Neural cell (in vitro differentiated cells): Measurements from ENCODE around the gene GAB2.

Experiments
- EP300 ChIP-seq: fragments of 450-650 bp; conservative IDR thresholded peaks from 2 replicates; pipeline ENCODE4 v1.6.1; 2014; ENCODE audit warnings: antibody characterized with exemption, mild to moderate bottlenecking, moderate library complexity; ENCODE audit not compliant: poor library complexity, severe bottlenecking
- EZH2 ChIP-seq: fragments of 200-600, 300-800 bp; shearing (Covaris generic), sonication (generic); IDR thresholded peaks from 2 replicates; pipeline ENCODE4 v1.6.1; 2014; ENCODE audit warnings: antibody characterized with exemption, low read length, borderline replicate concordance, mild to moderate bottlenecking; ENCODE audit not compliant: insufficient read depth, poor library complexity, severe bottlenecking
- RAD21 ChIP-seq: fragments of 450-650 bp; conservative IDR thresholded peaks from 2 replicates; pipeline ENCODE4 v1.6.1; 2014; ENCODE audit warnings: antibody characterized with exemption, mild to moderate bottlenecking, moderate library complexity
- SMC3 ChIP-seq: fragments of 450-650 bp; conservative IDR thresholded peaks from 2 replicates; pipeline ENCODE4 v1.6.1; 2014; ENCODE audit warnings: antibody characterized with exemption, mild to moderate bottlenecking, moderate library complexity; ENCODE audit not compliant: poor library complexity
- TAF1 ChIP-seq: IDR thresholded peaks from 2 replicates; pipeline ENCODE4 v1.6.1; 2012; ENCODE audit warnings: low read depth
- TF ChIP-seq, protein P1 (sequence below): fragments of 450-650 bp; IDR thresholded peaks from 2 replicates; pipeline ENCODE4 v1.5.1; 2014; ENCODE audit warnings: antibody characterized with exemption, mild to moderate bottlenecking, moderate library complexity; ENCODE audit not compliant: poor library complexity, severe bottlenecking

DNA sequence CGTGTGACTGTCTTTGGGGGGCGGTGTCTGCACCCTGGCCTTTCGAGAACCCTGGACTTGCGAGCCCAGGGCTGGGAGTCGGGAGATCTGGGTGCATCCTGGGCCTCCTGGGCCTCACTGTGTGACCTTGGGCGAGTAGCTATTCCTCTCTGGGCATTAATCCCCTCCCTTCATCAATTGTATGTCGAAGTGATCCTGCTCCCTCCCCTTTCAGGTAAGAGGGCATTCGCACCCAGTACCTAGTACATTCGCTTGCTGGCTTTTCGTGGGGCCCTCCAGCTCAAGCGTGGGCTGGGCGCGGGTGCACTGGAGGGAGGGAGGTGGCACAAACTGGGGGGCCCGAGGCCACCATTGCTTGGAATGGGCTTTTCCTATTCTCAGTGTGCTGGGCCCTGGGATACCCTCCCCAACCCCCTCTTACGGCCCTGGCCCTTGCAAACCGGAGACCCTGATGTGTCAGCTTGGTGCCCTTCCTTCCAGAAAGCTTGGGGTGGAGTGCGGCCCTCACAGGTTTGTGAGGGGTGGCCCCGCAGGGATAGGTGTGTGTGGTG lies 228.4 kb downstream of the GAB2 start:
- TF ChIP-seq, protein P1, sequence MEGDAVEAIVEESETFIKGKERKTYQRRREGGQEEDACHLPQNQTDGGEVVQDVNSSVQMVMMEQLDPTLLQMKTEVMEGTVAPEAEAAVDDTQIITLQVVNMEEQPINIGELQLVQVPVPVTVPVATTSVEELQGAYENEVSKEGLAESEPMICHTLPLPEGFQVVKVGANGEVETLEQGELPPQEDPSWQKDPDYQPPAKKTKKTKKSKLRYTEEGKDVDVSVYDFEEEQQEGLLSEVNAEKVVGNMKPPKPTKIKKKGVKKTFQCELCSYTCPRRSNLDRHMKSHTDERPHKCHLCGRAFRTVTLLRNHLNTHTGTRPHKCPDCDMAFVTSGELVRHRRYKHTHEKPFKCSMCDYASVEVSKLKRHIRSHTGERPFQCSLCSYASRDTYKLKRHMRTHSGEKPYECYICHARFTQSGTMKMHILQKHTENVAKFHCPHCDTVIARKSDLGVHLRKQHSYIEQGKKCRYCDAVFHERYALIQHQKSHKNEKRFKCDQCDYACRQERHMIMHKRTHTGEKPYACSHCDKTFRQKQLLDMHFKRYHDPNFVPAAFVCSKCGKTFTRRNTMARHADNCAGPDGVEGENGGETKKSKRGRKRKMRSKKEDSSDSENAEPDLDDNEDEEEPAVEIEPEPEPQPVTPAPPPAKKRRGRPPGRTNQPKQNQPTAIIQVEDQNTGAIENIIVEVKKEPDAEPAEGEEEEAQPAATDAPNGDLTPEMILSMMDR, result no peak
- TF ChIP-seq EZH2 (no peak), TAF1 (no peak), RAD21 (no peak), EP300 (no peak), SMC3 (no peak)
